Activated naive CD4-positive, alpha-beta T cell treated with Interleukin-2 at 50 U/mL for 16 hours (primary cell): ENCODE data around the gene MYL10.
"Not testable (repeated sequence)": the region's sequence is repeated elsewhere in the genome, so short reads cannot be mapped to it uniquely, and the experiment has no call there.

Source experiments
- DNase-seq: peaks from one replicate; pipeline ENCODE4 v3.0.0-alpha.2; 2020

The MYL10 gene

DNA sequence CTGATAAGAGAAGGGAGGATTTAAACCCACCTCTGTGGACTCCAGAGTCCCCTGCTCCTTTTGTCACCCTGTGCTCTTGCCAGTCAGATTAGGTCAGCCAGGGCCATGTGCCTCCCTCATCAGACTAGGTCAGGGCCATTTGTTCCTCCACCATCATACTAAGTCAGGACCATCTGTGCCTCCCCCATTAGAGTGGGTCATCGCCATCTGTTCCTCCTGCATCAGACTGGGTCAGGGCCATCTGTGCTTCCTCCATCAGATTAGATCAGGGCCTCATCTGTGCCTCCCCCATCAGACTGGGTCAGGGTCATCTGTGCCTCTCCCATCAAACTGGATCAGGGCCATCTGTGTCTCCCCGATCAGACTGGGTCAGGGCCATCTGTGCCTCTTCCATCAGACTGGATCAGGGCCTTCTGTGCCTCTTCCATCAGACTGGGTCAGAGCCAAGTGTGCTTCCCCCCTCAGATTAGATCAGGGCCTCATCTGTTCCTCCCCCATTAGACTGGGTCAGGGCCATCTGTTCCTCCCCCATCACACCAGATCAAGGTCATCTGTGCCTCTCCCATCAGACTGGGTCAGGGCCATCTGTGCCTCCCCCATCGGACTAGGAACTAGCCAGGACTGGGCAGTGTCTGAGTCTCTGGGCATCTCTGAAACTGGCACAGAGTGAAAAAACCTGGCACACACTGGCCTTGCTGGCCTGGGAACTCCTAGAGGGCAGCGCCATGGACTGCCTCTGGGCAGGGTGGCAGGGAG, 11.5 kb downstream of the MYL10 start:
- DNase-seq: no peak

DNA sequence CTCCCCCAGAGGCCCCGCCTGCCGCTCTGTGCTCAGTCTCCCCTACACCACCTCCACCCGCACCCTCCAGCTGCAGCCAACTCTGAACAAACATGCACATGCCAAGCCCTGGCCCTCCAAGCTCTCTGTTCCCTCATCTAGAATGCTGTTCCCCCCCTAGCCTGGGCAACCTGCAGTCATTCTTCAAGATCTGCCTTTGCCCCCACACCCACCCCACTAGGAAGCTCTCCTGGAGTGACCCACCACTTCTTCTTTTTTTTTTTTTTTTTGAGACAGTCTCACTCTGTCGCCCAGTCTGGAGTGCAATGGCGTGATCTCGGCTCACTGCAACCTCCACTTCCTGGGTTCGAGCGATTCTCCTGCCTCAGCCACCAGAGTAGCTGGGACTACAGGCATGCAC, 13.7 kb downstream of the MYL10 start:
- no peak for DNase-seq

DNA sequence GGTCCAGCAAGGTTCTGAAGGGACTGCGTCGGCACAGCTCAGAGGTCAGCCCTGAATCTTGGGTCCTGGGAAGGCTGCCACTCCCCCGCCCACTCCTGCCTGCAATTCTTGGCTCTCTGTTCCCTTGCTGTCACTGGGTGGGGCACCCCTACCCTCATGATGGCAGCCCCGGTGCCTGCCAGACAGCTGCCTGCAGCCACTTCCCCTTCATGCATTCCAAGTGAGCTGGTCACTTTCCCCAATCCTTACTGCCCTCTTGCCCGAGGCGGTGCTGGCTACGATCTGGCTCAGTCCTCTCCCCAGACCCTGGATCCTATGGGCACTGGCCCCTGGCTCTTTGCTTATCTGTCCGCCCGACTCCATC, 14.2 kb downstream of the MYL10 start:
- no peak for DNase-seq

DNA sequence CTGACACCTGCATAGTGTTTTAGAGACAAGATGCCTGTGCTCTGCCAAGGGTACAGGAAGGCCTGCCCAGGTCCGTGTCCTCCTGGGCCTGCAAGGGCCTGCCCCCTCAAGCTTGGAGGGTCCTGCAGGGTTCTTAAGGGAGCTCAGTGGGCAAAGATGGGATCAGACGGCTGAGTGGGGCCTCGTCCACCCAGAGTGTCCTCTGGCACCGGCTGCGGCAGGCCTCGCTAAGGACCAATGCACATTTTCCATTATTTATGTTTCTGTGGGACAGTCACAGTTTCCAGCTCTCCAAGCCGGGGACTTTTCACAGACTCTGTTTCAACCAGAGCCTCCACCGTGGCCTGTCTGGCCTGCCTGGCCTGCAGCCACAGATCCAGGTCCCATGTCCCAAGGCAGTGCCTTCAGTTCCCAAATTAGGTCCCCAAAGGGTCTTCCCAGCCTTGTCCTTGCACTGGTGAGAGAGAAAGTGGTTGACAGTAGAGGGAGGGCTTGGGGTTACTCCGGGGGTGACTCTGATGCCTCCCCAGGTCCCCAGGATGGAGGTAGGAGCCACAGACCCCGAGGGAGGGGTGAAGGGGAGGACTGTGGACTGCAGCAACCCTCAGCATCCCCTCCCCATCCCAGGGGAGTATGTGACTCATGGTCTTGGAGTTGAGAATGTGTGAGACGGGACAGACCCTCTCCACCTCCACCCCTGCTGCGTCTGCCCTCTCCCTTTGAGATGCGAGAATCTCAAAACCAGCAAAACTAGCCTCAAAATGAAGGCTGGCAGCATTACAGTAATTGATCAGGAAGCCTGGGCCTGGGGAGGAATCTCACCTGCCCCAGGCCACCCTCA, 14.8 kb downstream of the MYL10 start:
- no peak for DNase-seq

DNA sequence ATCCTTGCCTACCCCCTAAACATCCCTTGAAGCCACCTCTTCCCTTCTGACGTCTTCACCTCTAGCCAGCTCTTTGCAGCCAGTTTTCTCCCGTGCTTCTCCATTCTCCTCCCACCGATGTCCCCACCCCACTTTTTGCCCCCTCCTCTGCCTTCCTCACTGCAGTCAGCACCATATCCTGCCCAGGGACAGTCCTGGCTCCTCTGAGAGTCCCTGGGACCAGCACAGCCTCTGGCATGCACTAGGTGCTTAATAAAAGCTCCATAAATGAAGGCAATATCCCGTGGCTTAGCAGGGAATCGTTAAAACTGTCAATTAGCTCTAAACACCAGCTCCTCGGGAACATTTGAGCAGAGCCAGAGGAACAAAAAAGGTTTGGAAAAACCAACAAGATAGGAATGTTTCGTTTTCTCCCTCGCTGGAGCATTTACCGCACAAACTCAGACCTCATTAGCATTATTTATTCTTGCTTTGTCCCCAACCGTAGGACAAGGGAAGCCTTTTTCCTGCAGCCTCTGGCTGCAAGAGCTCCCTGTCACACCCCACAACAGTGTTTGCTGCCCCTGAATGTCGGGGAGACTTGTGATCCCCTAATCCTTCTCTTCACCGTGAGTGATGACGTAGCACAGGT, 16.1 kb downstream of the MYL10 start:
- DNase-seq: no peak

DNA sequence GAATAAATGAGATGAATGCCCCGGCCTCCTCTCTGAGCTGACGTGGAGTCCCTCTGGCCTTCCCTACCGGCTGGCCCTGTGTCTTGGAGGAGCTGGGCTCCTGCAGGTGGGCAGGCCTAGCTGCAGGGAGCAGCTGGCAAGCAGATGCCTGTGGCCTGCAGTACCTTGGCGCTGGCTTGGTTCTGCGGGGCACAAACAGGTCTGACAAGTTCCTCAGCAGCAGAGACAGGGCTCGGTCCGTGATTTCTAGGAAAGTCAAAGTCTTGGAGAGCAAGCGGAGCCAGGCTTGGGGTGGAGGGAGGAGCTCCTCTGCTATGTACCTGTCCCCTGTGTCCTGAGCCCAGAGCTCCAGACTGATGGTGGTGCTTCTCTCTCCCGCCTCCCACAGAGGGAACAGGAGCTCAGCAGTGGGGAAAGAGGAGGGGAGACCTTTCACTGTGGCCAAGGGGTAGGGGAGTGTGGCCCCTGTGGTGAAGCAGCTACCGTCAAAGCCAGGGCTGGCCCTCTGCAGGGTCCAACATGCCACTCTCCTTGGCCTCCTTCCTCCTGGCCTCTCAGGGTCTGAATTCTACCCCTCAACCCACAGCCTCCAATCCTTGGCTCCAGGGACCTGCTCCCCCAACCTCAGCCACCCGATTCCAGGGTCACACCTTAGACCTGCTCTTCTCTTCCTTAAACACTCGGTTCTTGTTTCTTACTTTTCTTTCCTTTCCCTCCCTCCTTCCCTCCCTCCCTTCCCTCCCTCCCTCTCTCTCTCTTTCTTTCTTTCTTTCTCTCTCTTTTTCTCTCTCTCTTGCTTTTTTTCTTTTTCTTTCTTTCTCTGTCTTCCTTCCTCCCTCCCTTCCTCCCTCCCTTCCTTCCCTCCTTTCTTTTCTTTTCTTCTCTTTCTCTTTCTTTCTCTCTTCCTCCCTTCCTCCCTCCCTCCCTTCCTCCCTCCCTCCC, 20.1 kb downstream of the MYL10 start:
- no peak for DNase-seq

DNA sequence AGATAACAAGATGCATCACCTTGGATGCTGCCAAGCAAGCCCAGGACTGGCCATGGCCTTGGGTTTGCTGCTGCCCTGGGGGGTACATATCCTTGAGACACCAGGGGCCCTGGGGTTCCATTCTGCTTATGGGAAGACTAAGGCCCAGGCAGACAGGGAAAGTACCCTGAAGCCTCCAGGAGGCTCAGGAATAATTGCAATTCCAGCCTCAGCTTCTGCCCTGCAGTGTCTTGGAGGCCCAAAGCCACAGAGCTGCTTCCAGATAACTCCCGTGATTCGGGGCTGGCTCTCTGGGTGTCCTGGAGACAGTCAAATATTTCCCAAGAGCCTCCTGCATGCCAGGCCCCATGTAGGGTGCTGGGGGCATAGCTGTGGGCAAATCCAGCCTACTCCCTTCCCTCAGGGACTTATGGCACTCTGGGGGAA, 22.6 kb downstream of the MYL10 start:
- DNase-seq: no peak

DNA sequence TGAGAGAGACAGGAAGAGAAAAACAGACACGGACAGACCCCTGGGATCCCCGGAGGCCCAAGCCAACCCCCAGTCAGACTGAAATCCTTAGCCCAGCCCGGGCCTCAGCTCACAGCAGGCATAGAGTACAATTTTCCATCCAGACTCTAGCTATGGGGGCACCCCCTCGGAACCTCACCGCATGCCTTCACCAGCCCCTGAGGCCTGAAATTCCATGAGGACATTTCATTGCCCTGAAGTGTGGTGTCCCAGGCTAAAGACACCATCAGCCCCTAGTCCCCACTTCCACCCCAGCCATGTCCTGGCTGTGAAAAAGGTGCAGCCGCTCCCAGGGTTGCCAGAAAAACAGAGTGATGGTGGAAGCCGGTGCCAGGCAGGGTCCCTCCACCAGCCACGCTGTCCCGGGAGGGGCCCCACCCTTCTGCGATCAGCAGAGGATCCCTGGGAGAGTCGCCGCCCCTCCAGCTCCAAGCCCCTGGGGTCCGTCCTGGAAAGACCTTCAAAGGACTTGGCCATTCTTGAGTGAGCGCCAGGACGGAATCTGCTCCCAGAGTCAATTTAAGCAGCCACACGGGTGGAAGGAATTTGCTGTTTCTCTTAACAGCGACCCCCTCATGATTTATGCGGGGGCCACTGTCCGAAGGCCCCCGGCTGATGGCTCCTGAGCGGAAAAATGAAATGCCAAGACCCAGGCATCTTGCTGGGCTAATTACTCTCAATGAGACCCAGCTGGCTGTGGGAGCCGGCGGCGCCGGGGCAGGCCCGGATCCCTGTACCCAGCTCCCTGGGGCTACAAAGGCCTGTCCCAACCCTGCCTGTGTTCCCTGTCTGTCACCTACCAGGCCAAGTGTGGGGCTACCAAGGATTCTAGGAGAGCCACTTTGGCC, 23.2 kb downstream of the MYL10 start:
- no peak for DNase-seq

DNA sequence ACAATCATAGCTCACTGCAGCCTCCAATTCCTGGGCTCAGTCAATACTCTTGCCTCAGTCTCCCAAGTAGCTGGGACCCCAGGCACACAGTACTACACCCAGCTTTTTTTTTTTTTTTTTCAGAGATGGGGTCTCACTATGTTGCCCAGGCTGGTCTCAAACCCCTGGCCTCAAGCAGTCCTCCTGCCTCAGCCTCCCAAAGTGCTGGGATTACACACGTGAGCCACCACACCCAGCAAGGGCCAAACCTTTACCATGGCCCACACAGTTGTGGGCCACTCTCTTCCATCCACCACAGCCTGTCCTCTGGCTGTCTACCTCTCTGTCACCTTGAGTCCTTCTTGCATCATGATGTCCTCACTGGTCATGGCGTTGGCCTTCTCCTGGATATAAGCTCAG, 24.2 kb downstream of the MYL10 start:
- not testable (repeated sequence) for DNase-seq

DNA sequence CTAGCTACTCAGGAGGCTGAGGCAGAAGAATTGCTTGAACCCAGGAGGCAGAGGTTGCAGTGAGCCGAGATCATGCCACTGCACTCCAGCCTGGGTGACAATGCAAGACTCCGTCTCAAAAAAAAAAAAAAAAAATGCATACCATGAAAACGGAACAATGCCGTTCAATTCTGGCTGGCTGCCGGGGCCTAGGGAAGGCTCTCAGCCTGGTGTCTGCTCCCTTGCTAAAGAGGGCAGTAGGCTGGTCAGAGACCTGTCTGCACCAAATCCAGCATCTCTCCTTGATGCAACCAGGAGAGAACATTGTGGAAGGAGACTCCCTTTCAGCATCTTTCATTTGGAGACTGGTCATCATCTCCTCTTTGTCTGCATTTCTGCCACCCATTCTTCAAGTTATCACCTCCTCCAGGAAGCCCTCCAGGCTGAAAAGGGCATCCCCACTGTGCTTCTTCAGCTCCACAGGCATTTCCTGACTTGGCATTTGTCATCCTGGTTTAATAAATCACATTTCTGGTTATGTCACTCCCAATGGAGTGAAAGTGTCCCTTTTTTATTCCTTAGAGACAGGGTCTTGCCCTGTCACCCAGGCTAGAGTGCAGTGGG, 24.7 kb downstream of the MYL10 start:
- DNase-seq: no peak

DNA sequence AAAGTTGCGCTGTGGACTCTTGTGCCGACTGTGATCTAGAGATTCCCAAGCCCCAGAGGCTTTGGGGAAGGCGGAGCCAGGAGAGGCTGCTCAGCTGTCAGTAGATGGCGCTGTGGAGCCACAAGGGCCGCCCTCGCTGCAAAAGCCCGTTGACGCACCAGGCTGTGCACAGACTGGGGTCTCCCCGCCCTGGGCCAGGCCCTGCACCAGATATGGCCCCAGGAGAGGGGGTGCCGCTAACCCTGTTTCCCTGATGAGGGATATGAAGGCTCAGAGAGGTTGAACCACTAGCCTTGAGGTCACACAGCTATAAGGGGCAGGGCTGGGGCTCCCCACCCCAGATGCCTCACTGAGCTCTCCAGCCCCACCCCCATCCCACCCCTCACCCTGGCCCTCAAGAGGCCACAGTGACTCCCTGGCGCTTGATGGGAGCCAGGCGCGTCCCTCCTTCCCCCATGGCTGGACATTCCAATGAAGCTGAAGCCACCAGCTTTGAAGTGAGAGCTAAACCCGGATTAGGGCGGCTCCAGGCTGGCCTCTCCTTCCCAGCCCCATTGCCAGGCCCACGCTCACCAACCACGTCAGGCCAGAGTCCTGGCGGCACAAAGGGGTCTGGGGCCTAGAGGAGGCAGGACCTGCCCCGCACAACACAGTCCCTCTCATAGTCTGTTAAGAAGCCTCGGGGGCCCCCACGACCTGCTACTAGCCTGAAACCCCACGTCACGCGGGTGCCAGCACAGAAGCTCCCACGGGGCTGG, 26.4 kb downstream of the MYL10 start:
- DNase-seq: peak; percentile 64

DNA sequence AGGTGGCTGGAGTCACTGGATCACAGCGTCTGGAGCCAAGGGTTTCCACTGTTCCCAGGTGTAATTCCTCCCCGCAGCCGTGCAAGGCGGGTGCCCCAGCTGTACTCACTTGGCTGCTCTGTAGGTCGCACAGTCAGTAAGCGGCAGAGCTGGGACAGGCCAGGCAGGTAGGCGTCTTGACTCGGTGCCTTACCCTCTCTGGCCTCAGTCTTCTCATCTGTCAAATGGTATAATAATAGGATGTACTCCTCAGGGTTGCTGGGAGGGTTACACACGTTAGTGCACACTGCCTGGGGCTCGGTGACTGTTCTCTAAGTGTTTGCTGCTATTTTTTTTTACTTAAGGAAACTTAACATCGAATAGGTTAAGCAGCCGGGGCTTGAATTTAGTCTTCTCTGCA, 27.0 kb downstream of the MYL10 start:
- no peak for DNase-seq

DNA sequence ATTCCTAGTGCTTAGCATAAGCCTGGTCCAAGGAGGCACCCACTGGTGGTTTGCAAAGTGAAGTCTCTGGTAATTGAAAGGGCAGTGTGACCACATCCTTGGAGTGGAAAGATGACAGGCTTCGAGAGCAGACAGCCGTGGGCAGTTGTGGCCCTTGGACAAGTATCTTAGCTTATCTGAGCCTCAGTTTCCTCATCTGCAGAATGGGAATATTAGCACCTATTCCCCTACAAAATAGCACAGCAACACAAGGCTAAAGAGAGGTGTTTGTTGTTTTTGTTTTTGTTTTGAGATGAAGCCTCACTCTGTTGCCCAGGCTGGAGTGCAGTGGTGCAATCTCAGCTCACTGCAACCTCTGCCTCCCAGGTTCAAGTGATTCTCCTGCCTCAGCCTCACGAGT, 29.3 kb downstream of the MYL10 start:
- no peak for DNase-seq

DNA sequence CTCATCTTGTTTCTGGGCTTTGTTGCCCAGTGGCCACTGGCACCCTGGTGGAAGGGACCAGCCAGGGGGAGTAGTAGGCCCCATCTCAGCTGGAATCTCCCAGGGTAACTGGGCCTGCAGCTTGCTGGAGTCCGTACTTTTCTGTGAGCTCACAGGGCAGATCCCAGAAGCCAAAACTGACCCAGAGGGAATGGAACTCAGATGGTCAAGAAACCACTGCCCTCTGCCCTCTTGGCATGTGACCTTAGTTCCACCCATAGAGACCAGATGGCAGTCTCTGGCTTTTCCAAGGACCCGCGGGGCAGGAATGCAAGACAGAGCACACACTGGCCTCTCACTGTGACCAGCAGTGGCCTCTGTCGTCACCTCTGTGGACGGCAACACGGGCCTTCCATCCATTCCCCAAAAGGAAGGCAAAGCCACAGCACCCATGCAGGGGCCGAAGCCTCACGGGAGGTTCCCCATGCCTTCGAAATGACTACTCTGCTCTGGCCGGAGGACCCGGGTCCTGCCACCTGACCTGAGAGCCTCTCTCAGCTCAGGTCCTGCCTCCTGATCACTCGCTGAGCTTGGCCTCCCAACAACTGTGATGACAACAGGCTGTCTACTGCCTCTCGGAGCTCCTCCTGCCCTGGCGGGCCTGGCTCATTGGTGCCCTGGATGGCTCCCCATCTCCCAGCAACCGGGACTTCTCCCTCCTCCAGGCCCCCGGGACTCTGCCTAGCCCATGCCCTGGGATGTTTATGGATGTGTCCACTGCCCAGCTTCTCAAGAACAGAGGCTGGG, 29.9 kb downstream of the MYL10 start:
- no peak for DNase-seq

DNA sequence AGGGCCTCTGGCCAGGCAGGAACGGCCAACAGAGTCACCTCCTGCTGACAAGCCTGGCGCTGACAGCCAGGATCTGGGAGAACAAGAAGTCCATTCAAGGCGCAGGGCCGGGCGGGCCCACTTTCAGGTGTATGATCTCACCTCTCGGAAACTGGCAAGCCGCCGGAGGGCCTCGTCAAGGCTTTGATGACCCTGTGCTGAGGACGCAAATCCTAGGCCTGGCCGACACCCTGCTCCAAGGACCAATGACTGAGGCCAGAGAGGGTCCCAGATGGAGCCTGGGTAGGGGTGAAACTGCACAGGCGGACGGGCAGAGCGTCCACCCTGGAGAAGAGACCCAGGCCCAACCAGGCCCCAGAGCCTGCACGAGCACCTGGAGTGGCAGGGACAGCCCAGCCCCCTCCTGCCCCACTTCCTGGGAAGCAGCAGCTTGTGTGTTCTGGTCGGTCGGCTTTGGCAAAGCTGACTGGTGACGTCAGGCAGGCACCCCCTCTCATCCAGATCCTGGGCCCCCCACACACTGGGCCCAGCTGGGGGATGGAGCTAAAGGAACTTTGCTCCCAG, 30.6 kb downstream of the MYL10 start:
- DNase-seq: no peak

DNA sequence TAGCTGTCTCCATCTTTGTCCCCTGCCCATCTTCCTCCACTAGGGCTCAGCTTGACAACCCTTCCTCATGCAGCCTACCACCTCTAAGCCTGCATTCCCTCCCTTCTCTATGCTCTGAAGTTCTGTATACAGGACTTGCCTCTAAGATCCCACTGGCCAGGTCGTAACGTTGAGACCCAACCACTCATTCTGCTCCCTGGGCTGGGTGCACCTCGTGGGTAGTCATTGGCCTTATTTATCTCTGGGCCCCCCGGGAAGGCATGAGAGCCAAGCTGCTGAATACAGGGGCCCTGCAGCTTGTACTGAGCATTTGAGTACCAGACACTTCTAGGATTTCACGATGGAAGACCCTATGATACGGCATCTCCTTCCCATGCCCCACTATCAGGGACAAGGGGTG, 31.2 kb downstream of the MYL10 start:
- DNase-seq: no peak

DNA sequence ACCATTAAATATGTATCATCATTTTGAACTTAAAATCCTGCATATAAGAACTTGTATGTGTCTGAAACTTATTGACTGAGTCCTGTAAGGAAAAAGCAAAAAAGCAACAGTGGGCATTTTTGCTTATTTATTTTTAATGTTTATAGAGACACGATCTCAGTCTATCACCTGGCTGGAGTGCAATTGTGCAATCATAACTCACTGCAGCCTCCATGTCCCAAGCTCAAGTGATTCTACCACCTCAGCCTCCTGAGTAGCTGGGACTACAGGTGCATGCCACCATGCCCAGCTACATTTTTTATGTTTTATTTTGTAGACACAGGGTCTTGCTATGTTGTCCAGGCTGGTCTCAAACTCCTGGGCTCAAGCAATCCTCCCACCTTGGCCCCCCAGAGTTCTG, 32.2 kb downstream of the MYL10 start:
- no peak for DNase-seq

DNA sequence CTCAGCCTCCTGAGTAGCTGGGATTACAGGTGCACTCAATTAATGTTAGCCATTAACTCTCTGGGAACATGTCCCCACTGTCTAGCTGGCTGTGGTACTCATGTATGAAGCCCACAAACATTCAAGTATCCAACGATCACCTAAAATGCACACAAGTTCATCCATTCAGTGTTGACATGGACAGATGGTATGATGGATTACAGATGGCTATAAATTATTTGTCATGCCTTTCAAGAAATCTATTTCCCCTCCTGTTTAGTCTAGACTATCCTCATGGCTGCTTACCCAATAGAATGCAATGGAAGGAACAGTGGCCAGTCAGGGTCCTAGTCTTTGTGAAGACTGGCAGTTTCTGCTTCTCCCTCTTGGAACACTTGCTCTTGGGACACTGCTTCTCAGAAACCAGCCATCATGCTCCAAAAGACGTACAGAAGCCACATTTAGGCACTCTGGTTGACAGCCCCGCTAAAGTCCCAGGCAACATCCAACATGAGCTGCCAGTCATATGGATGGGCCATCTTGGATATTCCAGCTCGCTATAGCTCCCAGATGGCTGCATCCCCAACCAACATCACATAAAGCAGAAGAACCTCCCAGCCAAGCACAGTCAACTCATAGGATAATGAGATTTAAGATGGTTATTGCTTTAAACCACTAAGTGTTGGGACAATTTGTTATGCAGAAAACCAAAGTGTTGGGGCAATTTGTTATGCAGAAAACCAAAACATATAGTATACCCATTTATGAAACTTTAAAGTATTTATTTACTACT, 33.1 kb downstream of the MYL10 start:
- no peak for DNase-seq

DNA sequence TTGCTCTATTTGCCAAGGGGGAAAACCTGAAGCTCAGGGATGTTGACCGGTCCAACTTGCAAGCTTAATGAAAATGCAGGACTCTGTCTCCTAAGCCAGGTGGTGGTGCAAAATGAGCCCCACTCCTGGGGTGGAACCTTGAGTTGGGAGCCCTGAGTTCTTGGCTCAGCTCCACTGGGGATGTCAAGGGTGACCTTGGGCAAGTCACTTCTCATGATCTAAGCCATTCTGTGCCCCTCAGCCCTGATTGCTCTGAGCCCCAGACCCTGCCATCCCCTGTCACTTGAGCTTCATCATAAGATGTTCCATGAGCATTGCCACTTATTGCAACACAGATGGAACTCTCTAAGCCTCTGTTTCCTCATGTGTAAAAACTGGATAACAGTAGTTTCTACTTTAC, 33.9 kb downstream of the MYL10 start:
- no peak for DNase-seq
